GM13977 (cell line): ENCODE results near the gene LDLRAP1.

Experiments
- DNase-seq: peaks from one replicate; pipeline ENCODE4 v3.0.0; 2012; ENCODE audit warnings: low spot score
- in situ Hi-C: fragments of 300-500 bp; cut with MboI; formaldehyde crosslinking; loops from one replicate; pipeline ENCODE4 v1.12.0; 2022; ENCODE audit warnings: low sequenced_read_pairs, low pct_unique_long_range_greater_than_20kb, mixed read lengths, inconsistent platforms; ENCODE audit not compliant: unreplicated experiment
- TF ChIP-seq, protein P1 (sequence below): IDR thresholded peaks from 2 replicates; pipeline ENCODE4 v1.5.1; 2012; ENCODE audit warnings: mild to moderate bottlenecking, control low read depth; ENCODE audit not compliant: insufficient read depth; ENCODE audit errors: extremely low read depth, missing control alignments

LDLRAP1 gene, protein sequence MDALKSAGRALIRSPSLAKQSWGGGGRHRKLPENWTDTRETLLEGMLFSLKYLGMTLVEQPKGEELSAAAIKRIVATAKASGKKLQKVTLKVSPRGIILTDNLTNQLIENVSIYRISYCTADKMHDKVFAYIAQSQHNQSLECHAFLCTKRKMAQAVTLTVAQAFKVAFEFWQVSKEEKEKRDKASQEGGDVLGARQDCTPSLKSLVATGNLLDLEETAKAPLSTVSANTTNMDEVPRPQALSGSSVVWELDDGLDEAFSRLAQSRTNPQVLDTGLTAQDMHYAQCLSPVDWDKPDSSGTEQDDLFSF

DNA sequence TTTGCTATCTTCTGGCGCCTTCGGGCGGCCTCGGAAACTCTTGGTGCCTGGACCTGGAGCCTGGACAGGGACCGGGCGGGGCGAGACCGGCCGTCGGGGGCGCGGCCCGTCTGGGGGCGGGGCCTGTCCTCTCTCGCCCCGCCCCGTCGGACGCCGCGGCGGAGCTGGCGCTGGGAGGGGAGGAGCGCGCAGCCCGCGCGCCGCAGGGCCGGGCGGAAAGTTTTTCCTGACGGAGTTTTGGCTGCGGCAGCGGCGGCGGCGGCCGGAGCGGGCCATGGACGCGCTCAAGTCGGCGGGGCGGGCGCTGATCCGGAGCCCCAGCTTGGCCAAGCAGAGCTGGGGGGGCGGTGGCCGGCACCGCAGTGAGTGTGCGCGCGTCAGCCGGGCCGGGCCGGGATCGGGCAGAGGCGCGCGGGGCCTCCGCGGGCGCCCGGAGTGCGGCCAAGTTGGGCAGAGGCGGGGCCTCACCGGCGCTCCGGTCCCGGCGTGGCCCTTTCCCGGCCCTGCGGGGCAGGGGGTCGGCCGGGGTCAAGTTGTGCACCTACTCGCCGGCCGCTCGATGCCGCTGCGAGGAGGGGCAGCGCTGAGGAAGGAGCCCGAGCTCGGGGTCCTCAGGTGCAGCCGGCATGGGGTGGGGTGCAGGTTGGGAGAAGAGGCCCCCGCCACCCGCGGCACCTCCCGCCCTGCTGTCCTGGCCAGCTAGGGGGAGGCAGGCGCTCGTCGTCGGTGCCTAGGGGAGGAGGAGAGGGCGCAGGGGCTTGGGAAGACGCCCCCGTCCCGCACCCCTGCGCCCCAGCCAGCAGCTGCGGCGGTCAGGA, at the start of gene LDLRAP1:
Gene LDLRAP1 (plus strand): TSS at position 182 of the 818 bp plus-strand sequence. CDS start 93 bp downstream, at position 275.
- TF ChIP-seq, protein P1, sequence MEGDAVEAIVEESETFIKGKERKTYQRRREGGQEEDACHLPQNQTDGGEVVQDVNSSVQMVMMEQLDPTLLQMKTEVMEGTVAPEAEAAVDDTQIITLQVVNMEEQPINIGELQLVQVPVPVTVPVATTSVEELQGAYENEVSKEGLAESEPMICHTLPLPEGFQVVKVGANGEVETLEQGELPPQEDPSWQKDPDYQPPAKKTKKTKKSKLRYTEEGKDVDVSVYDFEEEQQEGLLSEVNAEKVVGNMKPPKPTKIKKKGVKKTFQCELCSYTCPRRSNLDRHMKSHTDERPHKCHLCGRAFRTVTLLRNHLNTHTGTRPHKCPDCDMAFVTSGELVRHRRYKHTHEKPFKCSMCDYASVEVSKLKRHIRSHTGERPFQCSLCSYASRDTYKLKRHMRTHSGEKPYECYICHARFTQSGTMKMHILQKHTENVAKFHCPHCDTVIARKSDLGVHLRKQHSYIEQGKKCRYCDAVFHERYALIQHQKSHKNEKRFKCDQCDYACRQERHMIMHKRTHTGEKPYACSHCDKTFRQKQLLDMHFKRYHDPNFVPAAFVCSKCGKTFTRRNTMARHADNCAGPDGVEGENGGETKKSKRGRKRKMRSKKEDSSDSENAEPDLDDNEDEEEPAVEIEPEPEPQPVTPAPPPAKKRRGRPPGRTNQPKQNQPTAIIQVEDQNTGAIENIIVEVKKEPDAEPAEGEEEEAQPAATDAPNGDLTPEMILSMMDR, result no peak
- in situ Hi-C loops, result no loop called here
- DNase-seq, result peak; percentile 93

DNA sequence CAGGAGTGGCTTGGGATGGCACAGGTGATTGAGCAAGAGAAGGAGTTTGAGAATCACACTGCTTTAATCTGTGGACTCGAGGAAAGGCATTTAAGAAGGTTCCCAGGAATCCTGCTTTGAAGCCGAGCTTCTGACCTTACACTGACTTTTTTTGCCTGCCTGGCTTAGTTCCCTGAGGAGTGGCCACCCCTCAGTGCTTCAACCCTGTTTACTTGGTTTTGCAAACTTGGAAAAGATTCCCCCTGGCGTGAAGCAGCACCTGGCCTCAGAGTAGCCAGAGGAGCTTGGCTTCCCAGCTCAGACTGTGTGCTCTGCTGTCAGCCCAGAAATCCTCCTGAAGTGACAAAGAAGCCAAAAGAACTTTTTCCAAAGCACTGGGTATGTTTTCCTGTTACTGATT, 48.5 kb upstream of the LDLRAP1 start:
- DNase-seq, result no peak
- TF ChIP-seq, protein P1, result no peak
- in situ Hi-C loops, result no loop called here

DNA sequence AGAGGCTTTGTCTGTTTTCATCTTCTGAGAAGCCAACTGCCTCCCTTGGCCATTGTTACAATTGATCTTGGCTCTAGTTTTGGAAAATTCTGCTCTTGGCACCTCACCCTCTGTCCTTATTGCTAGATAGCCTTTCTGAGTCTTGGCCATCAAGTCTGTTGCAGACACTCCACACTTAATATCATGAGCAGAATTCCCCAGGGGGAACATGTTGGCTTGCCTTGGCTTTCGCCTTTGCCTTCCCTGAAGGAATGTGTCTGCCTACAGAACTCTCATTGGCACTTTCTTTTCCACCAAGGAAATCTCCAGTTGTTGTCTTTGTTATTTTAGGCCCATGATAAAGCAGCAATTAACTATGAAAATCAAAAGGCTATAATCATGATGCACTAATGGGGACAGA, 42.7 kb upstream of the LDLRAP1 start:
- DNase-seq, result no peak
- TF ChIP-seq, protein P1, result no peak
- in situ Hi-C loops, result no loop called here

DNA sequence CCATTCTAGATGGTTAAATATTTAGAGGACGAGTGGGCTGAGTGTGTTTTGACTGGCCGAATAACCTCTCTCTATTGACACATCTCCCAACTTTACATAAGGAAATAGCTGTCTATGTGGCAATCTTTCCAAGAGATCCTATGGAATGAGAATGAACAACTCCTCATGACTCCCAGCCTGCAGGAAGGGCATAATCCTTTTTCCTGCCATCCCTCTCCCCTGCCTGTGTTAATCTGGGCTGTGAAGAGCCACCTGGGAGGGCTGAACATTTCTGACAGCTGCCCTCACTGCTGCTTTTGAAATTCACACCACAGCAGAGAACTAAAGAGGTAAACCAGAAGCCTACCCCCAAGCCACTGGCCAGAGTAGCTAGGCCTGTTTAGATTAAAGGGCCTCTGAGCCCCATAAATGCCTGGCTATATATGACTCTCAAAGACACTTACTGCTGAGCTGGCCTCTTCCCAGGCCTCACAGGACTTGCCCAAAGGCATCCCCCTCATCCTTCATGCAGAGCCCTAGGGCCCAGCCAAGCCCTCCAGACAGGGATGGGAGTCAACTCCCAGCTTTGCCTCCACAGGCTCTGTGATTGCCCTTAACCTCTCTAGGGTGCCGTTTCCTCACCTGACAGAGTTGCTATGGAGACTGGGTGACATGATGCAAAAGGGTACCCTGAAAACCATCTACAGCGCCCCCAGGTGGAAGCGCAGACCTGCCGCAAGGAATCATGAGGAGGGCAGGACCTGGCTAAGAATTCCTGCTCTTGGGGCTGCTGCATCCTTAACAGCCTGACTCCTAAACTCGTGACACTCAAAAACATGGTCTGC, 42.0 kb upstream of the LDLRAP1 start:
- TF ChIP-seq, protein P1, result peak; percentile 24
- in situ Hi-C loops, result no loop called here
- no peak for DNase-seq

DNA sequence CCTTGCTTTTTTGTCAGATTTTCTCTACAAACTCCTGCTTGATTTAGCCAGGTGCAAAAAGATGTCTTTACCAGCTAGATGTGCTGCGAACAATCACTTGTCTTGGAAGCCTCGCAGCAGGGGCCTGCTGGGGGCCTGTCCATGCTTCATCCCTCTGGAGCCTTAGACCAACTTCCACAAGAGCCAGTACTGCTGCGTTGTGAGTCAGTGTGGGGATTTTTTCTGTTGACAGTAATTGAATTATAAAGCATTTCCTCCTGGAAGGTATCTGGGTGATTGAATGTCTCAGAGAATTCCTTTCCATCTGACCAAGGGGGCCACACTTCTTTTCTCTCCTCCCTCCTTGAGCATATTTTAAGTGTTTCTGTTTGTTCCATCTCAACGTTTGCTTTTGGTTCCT, 40.4 kb upstream of the LDLRAP1 start:
- no peak for DNase-seq
- in situ Hi-C loops, result no loop called here
- TF ChIP-seq, protein P1, result no peak
